DOHH2 (cell line): ENCODE data around the gene SLC13A4.

Source experiments
- H3F3A ChIP-seq: fragments of 200-600 bp; sonication (generic), shearing (Covaris generic); 2 replicates; pipeline ENCODE4 v1.6.0; 2016; ENCODE audit warnings: antibody characterized with exemption, mild to moderate bottlenecking; ENCODE audit not compliant: control insufficient read depth, insufficient read depth
- H3K27ac ChIP-seq: fragments of 200-600 bp; sonication (generic); 2 replicates; pipeline ENCODE4 v1.5.1; 2014; ENCODE audit warnings: low read depth, mild to moderate bottlenecking, low read length, moderate library complexity
- H3K27me3 ChIP-seq: fragments of 200-600 bp; sonication (generic); 2 replicates; pipeline ENCODE4 v1.6.1; 2014; ENCODE audit warnings: mild to moderate bottlenecking, low read length, mixed read lengths; ENCODE audit not compliant: control insufficient read depth
- H3K36me3 ChIP-seq: fragments of 200-600 bp; sonication (generic); 2 replicates; pipeline ENCODE4 v1.6.1; 2014; ENCODE audit warnings: mild to moderate bottlenecking, low read length, moderate library complexity, mixed read lengths; ENCODE audit not compliant: control insufficient read depth
- H3K4me1 ChIP-seq: fragments of 200-600 bp; sonication (generic); 2 replicates; pipeline ENCODE4 v1.6.1; 2014; ENCODE audit warnings: mild to moderate bottlenecking, low read length, mixed read lengths; ENCODE audit not compliant: control insufficient read depth
- H3K4me2 ChIP-seq: fragments of 200-600 bp; sonication (generic); 2 replicates; pipeline ENCODE4 v1.6.0; 2014; ENCODE audit warnings: mild to moderate bottlenecking, low read length, moderate library complexity
- H3K4me3 ChIP-seq: fragments of 200-600 bp; sonication (generic); 2 replicates; pipeline ENCODE4 v1.5.1; 2014; ENCODE audit warnings: mild to moderate bottlenecking, low read length, mixed read lengths
- H3K79me2 ChIP-seq: fragments of 200-600 bp; sonication (generic); 2 replicates; pipeline ENCODE4 v1.6.1; 2014; ENCODE audit warnings: mild to moderate bottlenecking, low read length, mixed read lengths; ENCODE audit not compliant: control insufficient read depth
- H3K9me2 ChIP-seq: fragments of 200-600 bp; sonication (generic); replicated peaks from 2 replicates; pipeline ENCODE4 v1.6.1; 2014; ENCODE audit warnings: mild to moderate bottlenecking, low read length, mixed read lengths; ENCODE audit not compliant: control insufficient read depth
- H3K9me3 ChIP-seq: fragments of 200-600 bp; sonication (generic); 2 replicates; pipeline ENCODE4 v1.6.1; 2014; ENCODE audit warnings: antibody characterized with exemption, low read length, mixed read lengths; ENCODE audit not compliant: control insufficient read depth, insufficient read depth
- H4K20me1 ChIP-seq: fragments of 200-600 bp; sonication (generic); 2 replicates; pipeline ENCODE4 v1.6.0; 2014; ENCODE audit warnings: low read depth, mild to moderate bottlenecking, antibody characterized with exemption, low read length, moderate library complexity; ENCODE audit not compliant: control insufficient read depth, insufficient read depth
- EZH2phosphoT487 ChIP-seq: fragments of 200-600 bp; sonication (generic); IDR thresholded peaks from 2 replicates; pipeline ENCODE4 v1.6.1; 2017; ENCODE audit warnings: borderline replicate concordance, mild to moderate bottlenecking, antibody characterized with exemption, low read length, moderate library complexity, mixed read lengths
- TF ChIP-seq, protein P1 (sequence below): fragments of 200-600 bp; sonication (generic); IDR thresholded peaks from one replicate; pipeline ENCODE4 v1.5.1; 2014; ENCODE audit warnings: antibody characterized with exemption, mild to moderate bottlenecking, low read depth, low read length; ENCODE audit not compliant: poor library complexity, severe bottlenecking

Gene SLC13A4

DNA sequence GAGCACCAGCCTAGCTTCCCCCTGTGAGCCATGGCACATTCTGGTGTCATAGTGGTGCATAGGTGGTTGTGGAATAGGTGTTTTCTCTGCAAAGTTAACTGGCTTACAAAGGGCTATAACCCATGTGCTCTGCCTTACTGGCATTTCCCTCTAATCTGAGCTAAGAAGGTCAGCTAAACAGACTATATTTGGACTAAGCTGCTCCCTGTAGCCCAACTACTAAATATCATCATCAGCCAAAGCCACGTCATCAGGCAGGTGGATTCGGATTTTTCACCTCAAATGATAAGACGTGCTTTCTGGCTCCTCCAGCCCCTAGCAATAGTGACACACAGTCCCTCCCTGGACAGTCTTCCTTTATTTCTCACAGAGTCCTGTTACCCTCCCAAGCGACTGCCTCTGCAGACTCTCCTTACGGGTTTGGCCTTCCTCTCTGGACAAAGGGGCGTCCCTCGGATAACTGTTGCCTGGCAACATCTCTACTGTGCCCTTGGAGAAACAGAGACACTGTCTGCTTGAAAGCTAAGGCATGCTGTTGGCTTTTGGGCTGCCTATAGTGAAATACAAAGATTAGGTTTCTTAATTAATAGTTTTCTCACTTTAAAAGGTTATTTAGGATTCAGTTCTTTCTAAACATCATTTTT is 9.1 kb downstream of the SLC13A4 start:
- H4K20me1 ChIP-seq: no peaks in the 10 kb centered on the region
- no peaks in the 10 kb centered on the region for H3K9me2 ChIP-seq
- H3K27me3 ChIP-seq: 0 out of 2 replicates have a peak, but pooled peaks cover 5% of the 10 kb centered on the region
- no peak overlapping the region for H3K27ac ChIP-seq
- H3K36me3 ChIP-seq: no peaks in the 10 kb centered on the region
- H3K4me1 ChIP-seq: no peaks in the 10 kb centered on the region
- H3K79me2 ChIP-seq: no peaks in the 10 kb centered on the region
- no peaks in the 10 kb centered on the region for H3K9me3 ChIP-seq
- H3K4me3 ChIP-seq: no peak overlapping the region
- H3F3A ChIP-seq: no peaks in the 10 kb centered on the region
- no peak overlapping the region for H3K4me2 ChIP-seq
- no peak for TF ChIP-seq EZH2phosphoT487
- TF ChIP-seq, protein P1, sequence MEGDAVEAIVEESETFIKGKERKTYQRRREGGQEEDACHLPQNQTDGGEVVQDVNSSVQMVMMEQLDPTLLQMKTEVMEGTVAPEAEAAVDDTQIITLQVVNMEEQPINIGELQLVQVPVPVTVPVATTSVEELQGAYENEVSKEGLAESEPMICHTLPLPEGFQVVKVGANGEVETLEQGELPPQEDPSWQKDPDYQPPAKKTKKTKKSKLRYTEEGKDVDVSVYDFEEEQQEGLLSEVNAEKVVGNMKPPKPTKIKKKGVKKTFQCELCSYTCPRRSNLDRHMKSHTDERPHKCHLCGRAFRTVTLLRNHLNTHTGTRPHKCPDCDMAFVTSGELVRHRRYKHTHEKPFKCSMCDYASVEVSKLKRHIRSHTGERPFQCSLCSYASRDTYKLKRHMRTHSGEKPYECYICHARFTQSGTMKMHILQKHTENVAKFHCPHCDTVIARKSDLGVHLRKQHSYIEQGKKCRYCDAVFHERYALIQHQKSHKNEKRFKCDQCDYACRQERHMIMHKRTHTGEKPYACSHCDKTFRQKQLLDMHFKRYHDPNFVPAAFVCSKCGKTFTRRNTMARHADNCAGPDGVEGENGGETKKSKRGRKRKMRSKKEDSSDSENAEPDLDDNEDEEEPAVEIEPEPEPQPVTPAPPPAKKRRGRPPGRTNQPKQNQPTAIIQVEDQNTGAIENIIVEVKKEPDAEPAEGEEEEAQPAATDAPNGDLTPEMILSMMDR: no peak

DNA sequence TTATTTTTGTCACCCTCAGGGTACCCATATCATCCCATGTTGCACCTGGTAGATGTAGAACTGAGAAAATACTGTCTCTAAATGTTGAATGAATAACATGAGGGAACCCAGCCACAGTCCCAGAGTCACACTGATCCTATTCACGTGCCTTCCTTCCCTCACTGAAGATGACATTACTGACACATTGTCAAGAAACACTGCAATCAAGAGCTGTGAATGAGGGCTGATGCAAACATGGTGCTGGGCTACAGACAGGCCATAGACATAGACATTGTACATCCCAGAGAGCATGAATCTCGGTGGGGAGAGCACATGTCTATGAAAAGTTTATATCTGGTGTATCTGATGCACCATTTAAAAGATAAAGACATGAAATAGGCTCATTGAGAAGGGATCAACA is 9.8 kb downstream of the SLC13A4 start:
- no peaks in the 10 kb centered on the region for H4K20me1 ChIP-seq
- H3K79me2 ChIP-seq: no peaks in the 10 kb centered on the region
- H3K4me1 ChIP-seq: no peaks in the 10 kb centered on the region
- H3K27ac ChIP-seq: no peak overlapping the region
- H3K4me3 ChIP-seq: no peak overlapping the region
- H3K4me2 ChIP-seq: no peak overlapping the region
- H3K9me2 ChIP-seq: no peaks in the 10 kb centered on the region
- no peaks in the 10 kb centered on the region for H3K9me3 ChIP-seq
- 0 out of 2 replicates have a peak, but pooled peaks cover 5% of the 10 kb centered on the region for H3K27me3 ChIP-seq
- no peak for TF ChIP-seq EZH2phosphoT487
- TF ChIP-seq, protein P1: no peak
- H3K36me3 ChIP-seq: no peaks in the 10 kb centered on the region
- no peaks in the 10 kb centered on the region for H3F3A ChIP-seq

DNA sequence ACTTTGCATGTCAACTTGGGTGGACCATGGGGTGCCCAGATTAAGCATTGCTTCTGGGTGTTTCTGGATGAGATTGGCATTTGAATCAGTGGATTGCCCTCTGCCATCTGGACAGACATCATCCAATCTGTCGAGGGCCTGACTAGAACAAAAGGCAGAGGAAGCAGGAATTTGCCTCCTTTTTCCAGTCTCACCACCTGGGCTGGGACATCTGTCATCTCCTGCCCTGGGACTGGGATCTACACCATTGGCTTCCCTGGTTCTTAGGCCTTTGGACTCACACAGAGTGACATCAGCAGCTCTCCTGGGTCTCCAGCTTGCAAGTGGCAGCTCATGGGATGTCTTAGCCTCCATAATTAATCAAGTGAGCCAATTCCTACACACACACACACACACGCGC is 10.3 kb downstream of the SLC13A4 start:
- Histone ChIP-seq H3K27ac (no peak overlapping the region), H3K36me3 (no peaks in the 10 kb centered on the region), H3K9me2 (no peaks in the 10 kb centered on the region), H3K27me3 (0 out of 2 replicates have a peak, but pooled peaks cover 5% of the 10 kb centered on the region), H4K20me1 (no peaks in the 10 kb centered on the region), H3F3A (no peaks in the 10 kb centered on the region), H3K4me2 (no peak overlapping the region), H3K9me3 (no peaks in the 10 kb centered on the region), H3K79me2 (no peaks in the 10 kb centered on the region), H3K4me1 (no peaks in the 10 kb centered on the region), H3K4me3 (no peak overlapping the region)
- TF ChIP-seq EZH2phosphoT487: no peak
- TF ChIP-seq, protein P1: no peak
